GM18507 (cell line): ENCODE results near the gene RBPJL.
A peak's percentile ranks its signal among the peaks of the same experiment; 100 is the strongest.

Experiments used
- DNase-seq: peaks from one replicate; pipeline ENCODE4 v3.0.0; 2011; ENCODE audit warnings: low read depth; ENCODE audit not compliant: insufficient read length; ENCODE audit errors: extremely low spot score
- FAIRE-seq: peaks from 2 replicates; lab custom pipeline; 2011; peaks lifted over from hg19 to GRCh38; lab: Jason Lieb, UNC

RBPJL gene

GRCh38 chr20:45354423-45355208 is 48.0 kb downstream of the RBPJL start:
- DNase-seq, result no peak
- no peak for FAIRE-seq

- DNase-seq, result no peak
- FAIRE-seq, result no peak
Observed at GRCh38 chr20:45355209-45356084, 48.8 kb downstream of the RBPJL start.

GRCh38 chr20:45358282-45359068 is 51.8 kb downstream of the RBPJL start:
- no peak for FAIRE-seq
- no peak for DNase-seq

- DNase-seq (no peak), FAIRE-seq (no peak)
Observed at GRCh38 chr20:45359069-45359405, 52.4 kb downstream of the RBPJL start.

- DNase-seq (no peak), FAIRE-seq (no peak)
Observed at GRCh38 chr20:45359406-45360148, 52.9 kb downstream of the RBPJL start.

GRCh38 chr20:45361793-45362192 is 55.2 kb downstream of the RBPJL start:
- DNase-seq, result no peak
- FAIRE-seq, result no peak

- peak; percentile 90 for DNase-seq
- peak; percentile 95 for FAIRE-seq
Observed at GRCh38 chr20:45362804-45363610, 56.4 kb downstream of the RBPJL start, which contains the start of gene SYS1. Gene SYS1, plus strand, starts transcription at chr20:45363156. Its CDS starts 376 bp downstream, at chr20:45363532.

GRCh38 chr20:45363611-45364492 is 57.2 kb downstream of the RBPJL start:
- FAIRE-seq (no peak), DNase-seq (no peak)

GRCh38 chr20:45365444-45365970 is 58.9 kb downstream of the RBPJL start:
- FAIRE-seq (no peak), DNase-seq (no peak)

GRCh38 chr20:45366192-45366591 is 59.6 kb downstream of the RBPJL start:
- no peak for FAIRE-seq
- DNase-seq, result no peak

- no peak for FAIRE-seq
- DNase-seq, result no peak
Observed at GRCh38 chr20:45366631-45367030, 60.0 kb downstream of the RBPJL start.

- FAIRE-seq, result no peak
- DNase-seq, result no peak
Observed at GRCh38 chr20:45367126-45367525, 60.5 kb downstream of the RBPJL start.
